ENCODE results near the gene ERP44. TPM values are rescaled to one million over a fixed set of nuclear protein-coding genes. Genes with fewer than 3 reads are reported as not detected.
"Not testable (repeated sequence)": the region's sequence is repeated elsewhere in the genome, so short reads cannot be mapped to it uniquely, and the experiment has no call there.

Gene ERP44
- total RNA-seq, 1 donor from 2014 or later: 18.0 TPM

DNA sequence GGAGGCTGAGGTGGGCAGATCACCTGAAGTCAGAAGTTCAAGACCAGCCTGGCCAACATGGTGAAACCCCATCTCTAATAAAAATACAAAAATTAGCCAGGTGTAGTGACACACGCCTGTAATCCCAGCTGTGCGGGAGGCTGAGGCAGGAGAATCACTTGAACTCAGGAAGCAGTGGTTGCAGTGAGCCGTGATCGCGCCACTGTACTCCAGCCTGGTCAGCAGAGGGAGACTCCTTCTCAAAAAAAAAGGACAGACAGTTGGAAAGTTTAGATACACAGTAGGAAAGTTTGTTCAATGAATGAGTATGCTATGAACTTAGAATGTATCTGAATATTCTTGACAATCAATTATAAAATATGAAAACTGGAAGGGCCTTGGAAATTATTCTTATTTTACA is 38.0 kb upstream of the ERP44 start:
- not testable (repeated sequence) for H3K79me2 ChIP-seq (ENCODE audit: low read depth); H3K4me3 Mint-ChIP-seq; H3K27me3 ChIP-seq; H3K4me1 Mint-ChIP-seq; H3F3A ChIP-seq (ENCODE audit: low read depth); H3K4me3 ChIP-seq; H3K27ac ChIP-seq; H3K9ac ChIP-seq; H3K27ac Mint-ChIP-seq; H3K4me2 ChIP-seq; H3K9me3 ChIP-seq (ENCODE audit: low read depth); H3K9me3 Mint-ChIP-seq; H3K27me3 Mint-ChIP-seq (ENCODE audit: insufficient read depth, low read depth); H3K36me3 ChIP-seq; H4K20me1 ChIP-seq (ENCODE audit: low read depth); H2AFZ ChIP-seq (replicated peaks)
- H3K4me1 ChIP-seq: peaks cover 14% of the 10 kb centered on the region
- peak; percentile 13 for DNase-seq (ENCODE audit: low spot score)
- TF ChIP-seq, protein P1, sequence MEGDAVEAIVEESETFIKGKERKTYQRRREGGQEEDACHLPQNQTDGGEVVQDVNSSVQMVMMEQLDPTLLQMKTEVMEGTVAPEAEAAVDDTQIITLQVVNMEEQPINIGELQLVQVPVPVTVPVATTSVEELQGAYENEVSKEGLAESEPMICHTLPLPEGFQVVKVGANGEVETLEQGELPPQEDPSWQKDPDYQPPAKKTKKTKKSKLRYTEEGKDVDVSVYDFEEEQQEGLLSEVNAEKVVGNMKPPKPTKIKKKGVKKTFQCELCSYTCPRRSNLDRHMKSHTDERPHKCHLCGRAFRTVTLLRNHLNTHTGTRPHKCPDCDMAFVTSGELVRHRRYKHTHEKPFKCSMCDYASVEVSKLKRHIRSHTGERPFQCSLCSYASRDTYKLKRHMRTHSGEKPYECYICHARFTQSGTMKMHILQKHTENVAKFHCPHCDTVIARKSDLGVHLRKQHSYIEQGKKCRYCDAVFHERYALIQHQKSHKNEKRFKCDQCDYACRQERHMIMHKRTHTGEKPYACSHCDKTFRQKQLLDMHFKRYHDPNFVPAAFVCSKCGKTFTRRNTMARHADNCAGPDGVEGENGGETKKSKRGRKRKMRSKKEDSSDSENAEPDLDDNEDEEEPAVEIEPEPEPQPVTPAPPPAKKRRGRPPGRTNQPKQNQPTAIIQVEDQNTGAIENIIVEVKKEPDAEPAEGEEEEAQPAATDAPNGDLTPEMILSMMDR (IDR thresholded peaks at IDR 0.05): peak; percentile 47
- H3K36me3 Mint-ChIP-seq: peaks cover 16% of the 10 kb centered on the region

DNA sequence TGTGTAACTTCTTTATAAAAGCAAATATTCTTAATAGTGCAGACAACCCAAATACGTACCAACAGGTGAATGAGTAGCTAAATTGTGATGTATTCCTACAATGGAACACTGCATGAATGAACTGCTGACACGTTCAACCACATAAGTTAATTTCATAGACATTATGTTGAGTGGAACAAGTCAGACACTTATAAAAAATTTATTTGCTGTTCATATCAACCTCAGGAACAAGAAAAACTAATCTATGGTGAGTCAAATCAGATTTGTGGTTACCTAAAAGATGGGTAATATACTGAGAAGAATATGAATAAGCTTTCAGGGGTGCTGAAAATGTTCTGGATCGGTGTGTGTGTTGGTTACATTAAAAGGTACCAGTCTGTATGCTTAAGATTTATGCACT is 35.9 kb upstream of the ERP44 start:
- DNase-seq (ENCODE audit: low spot score): no peak
- Mint-ChIP-seq H3K27ac (no peak overlapping the region), H3K9me3 (no peaks in the 10 kb centered on the region), H3K36me3 (peaks cover 20% of the 10 kb centered on the region), H3K4me1 (no peaks in the 10 kb centered on the region), H3K4me3 (no peak overlapping the region), H3K27me3 (ENCODE audit: insufficient read depth, low read depth) (no peaks in the 10 kb centered on the region)
- H3K27ac ChIP-seq: no peak overlapping the region
- no peak overlapping the region for H2AFZ ChIP-seq (replicated peaks)
- H3F3A ChIP-seq (ENCODE audit: low read depth): no peaks in the 10 kb centered on the region
- no peak for TF ChIP-seq EZH2 (IDR thresholded peaks at IDR 0.05)
- TF ChIP-seq, protein P1 (IDR thresholded peaks at IDR 0.05): no peak
- no peak for TF ChIP-seq EZH2phosphoT487 (IDR thresholded peaks at IDR 0.05)
- no peaks in the 10 kb centered on the region for H3K79me2 ChIP-seq (ENCODE audit: low read depth)
- no peaks in the 10 kb centered on the region for H3K36me3 ChIP-seq
- H3K9me3 ChIP-seq (ENCODE audit: low read depth): no peaks in the 10 kb centered on the region
- no peak overlapping the region for H3K4me2 ChIP-seq
- no peak overlapping the region for H3K9ac ChIP-seq
- no peak overlapping the region for H3K4me3 ChIP-seq
- H3K27me3 ChIP-seq: no peaks in the 10 kb centered on the region
- peaks cover 2% of the 10 kb centered on the region for H3K4me1 ChIP-seq
- H4K20me1 ChIP-seq (ENCODE audit: low read depth): peaks cover 4% of the 10 kb centered on the region

DNA sequence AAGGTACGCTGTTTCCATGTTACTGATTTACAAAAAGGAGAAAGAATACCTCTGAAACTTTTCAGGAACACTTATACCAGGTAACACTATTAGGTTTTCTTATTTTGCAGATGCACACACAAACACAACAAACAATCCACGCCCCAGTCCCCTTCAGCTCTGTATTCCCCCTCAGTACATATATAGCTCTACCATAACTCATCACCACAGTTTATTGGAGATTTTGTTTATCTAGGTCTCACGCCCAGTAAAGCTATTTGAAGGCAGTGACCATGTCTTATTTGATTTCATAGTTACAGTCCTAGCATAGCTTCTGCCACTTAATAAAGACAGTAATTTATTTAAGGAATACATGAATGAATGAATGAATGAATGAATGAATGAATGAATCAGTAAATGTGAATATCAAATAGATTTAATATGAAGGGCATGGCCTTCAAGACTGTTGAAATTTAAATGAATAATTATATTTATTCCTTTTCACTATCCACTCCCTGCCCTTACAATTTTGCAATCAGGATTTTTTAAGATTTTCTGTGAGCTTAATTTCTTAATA is 33.2 kb upstream of the ERP44 start:
- no peak overlapping the region for H3K27ac Mint-ChIP-seq

More for the DNA sequence above, 33.2 kb upstream of the ERP44 start:
- Mint-ChIP-seq H3K9me3 (no peaks in the 10 kb centered on the region), H3K4me3 (no peak overlapping the region), H3K4me1 (no peaks in the 10 kb centered on the region), H3K27me3 (ENCODE audit: insufficient read depth, low read depth) (no peaks in the 10 kb centered on the region), H3K36me3 (peaks cover 23% of the 10 kb centered on the region)
- Histone ChIP-seq H3K79me2 (ENCODE audit: low read depth) (no peaks in the 10 kb centered on the region), H3K4me2 (no peak overlapping the region), H3K4me1 (no peaks in the 10 kb centered on the region), H3K4me3 (no peak overlapping the region), H3K27me3 (no peaks in the 10 kb centered on the region), H3K9ac (no peak overlapping the region), H3K36me3 (no peaks in the 10 kb centered on the region), H3K9me3 (ENCODE audit: low read depth) (no peaks in the 10 kb centered on the region), H3K27ac (no peak overlapping the region), H3F3A (ENCODE audit: low read depth) (no peaks in the 10 kb centered on the region), H4K20me1 (ENCODE audit: low read depth) (no peaks in the 10 kb centered on the region), H2AFZ (replicated peaks) (no peak overlapping the region)
- TF ChIP-seq EZH2 (IDR thresholded peaks at IDR 0.05) (no peak), EZH2phosphoT487 (IDR thresholded peaks at IDR 0.05) (no peak)
- TF ChIP-seq, protein P1 (IDR thresholded peaks at IDR 0.05): no peak
- no peak for DNase-seq (ENCODE audit: low spot score)
